Transverse colon (tissue), 4 donors: ENCODE results near the gene WDR75. TPM values are rescaled to one million over a fixed set of nuclear protein-coding genes. Genes with fewer than 3 reads are reported as not detected.

Experiments used
- DNase-seq: peaks from one replicate; pipeline ENCODE4 v3.0.0-alpha.2; 2019
- H3K27ac ChIP-seq, 4 donors: fragments of 200-600 bp; sonication (generic); 2 replicates each; pipeline ENCODE4 v1.5.1; 2016 to 2018; ENCODE audit warnings: inconsistent platforms in 4 of 4
- H3K27me3 ChIP-seq: fragments of 200-600 bp; sonication (generic); 2 replicates; pipeline ENCODE4 v1.5.1; 2017; ENCODE audit warnings: inconsistent platforms
- H3K36me3 ChIP-seq, 4 donors: fragments of 200-600 bp; sonication (generic); 2 replicates each; pipeline ENCODE4 v1.5.1; 2017 to 2019; ENCODE audit warnings: inconsistent platforms in 4 of 4
- H3K4me1 ChIP-seq, 4 donors: fragments of 200-600 bp; sonication (generic); 2 replicates each; pipeline ENCODE4 v1.5.1; 2017 to 2020; ENCODE audit warnings: inconsistent platforms in 4 of 4
- H3K4me3 ChIP-seq, 4 donors: fragments of 200-600 bp; sonication (generic); 1 replicate in 1 of 4; 2 replicates in 3 of 4; pipeline versions ENCODE4 v1.5.1 to v1.6.1; 2017 to 2019; ENCODE audit warnings: inconsistent platforms in 4 of 4
- H3K9me3 ChIP-seq, 2 donors: fragments of 200-600 bp; sonication (generic); 2 replicates each; pipeline ENCODE4 v1.5.1; 2017 to 2019; ENCODE audit warnings: inconsistent platforms in 2 of 2
- CTCF ChIP-seq, 5 experiments: fragments of 200-600 bp in 3 of 5; fragments of 450-650 bp in 2 of 5; sonication (generic) in 3 of 5; IDR thresholded peaks; 1 replicate in 2 of 5; 2 replicates in 3 of 5; pipeline ENCODE4 v1.5.1; 2016 to 2017; ENCODE audit warnings: antibody characterized with exemption in 5 of 5, inconsistent platforms in 3 of 5, mild to moderate bottlenecking in 2 of 5, moderate library complexity in 1 of 5
- EP300 ChIP-seq: sonication (generic); formaldehyde crosslinking; IDR thresholded peaks from one replicate; pipeline ENCODE4 v1.6.1; 2017; ENCODE audit warnings: antibody characterized with exemption, low read depth
- POLR2A ChIP-seq: fragments of 450-650 bp; IDR thresholded peaks from one replicate; pipeline ENCODE4 v1.6.1; 2016; ENCODE audit warnings: antibody characterized with exemption, mild to moderate bottlenecking, moderate library complexity
- POLR2AphosphoS5 ChIP-seq, 3 donors: sonication (generic); formaldehyde crosslinking; IDR thresholded peaks; one replicate each; pipeline ENCODE4 v1.6.1; 2016; ENCODE audit warnings: antibody characterized with exemption in 3 of 3
- WGBS, 2 donors: methylation state at CpG; one replicate each; pipeline ENCODE4 v1.1.5; 2018; ENCODE audit warnings: low coverage in 1 of 2; 5-methylcytosine and 5-hydroxymethylcytosine counted together
- in situ Hi-C, 4 donors: fragments of 200-750 bp; cut with MboI; loops; one replicate each; pipeline versions ENCODE4 v1.15.0 to v1.15.1; 2017; ENCODE audit warnings: low sequenced_read_pairs in 3 of 4, low pct_ligation_motif_present in 1 of 4, low pct_unique_long_range_greater_than_20kb in 1 of 4
- intact Hi-C: fragments of 100-400 bp; cut with DNase I; formaldehyde crosslinking; loops from one replicate; pipeline ENCODE4 v1.15.1; 2023; ENCODE audit warnings: low total_unique reads
- total RNA-seq, 4 donors: library from RNA; depleted of rRNA; stranded (reverse); fragments of >200 nt; gene quantifications; one replicate each; pipeline ENCODE4 v1.1.0, GENCODE V29; 2016

The WDR75 gene
- total RNA-seq, 4 donors from 2014 or later, result 11.1 to 38.1 (median 25.2) TPM

DNA sequence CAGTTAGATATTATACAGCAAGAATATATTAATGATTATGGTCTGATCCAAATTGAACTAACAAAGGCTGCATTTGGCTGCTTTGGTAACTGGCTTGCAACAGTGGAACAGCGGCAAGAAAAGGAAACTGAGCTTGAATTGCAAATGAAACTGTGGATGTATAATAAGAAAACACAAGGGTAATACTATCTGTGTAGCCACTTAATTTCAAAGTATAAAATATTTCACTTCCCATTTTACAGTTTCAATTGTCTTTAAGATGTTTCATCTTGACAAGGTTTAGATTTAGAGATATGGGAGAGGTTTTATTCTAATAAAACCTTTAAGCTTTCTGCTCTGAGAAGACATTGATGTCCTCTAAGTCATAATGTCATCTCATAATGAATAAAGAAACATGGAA lies 23.8 kb downstream of the WDR75 start:
- no peak overlapping the region for H3K27ac ChIP-seq
- no peaks in the 10 kb centered on the region for H3K27me3 ChIP-seq
- H3K36me3 ChIP-seq, result peaks cover 0 to 76% (median 26%) of the 10 kb centered on the region in 4 donors
- intact Hi-C loops, result no loop called here
- WGBS, 2 donors, result 76 to 93% methylated on average over 1 of the region's 1 CpG
- peaks cover 0 to 11% (median 0%) of the 10 kb centered on the region in 4 donors for H3K4me1 ChIP-seq
- no peak overlapping the region for H3K4me3 ChIP-seq
- no peaks in the 10 kb centered on the region for H3K9me3 ChIP-seq
- in situ Hi-C loops, result loop anchor here in 2 of 4 donors (10.0 to 25.0 kb wide), 2 partner anchors 110 to 172 kb away; no protein-coding TSS in a partner anchor
- TF ChIP-seq CTCF (IDR thresholded peaks at IDR 0.05) (no peak), POLR2AphosphoS5 (IDR thresholded peaks at IDR 0.05) (no peak), POLR2A (no peak), EP300 (no peak)
- no peak for DNase-seq

DNA sequence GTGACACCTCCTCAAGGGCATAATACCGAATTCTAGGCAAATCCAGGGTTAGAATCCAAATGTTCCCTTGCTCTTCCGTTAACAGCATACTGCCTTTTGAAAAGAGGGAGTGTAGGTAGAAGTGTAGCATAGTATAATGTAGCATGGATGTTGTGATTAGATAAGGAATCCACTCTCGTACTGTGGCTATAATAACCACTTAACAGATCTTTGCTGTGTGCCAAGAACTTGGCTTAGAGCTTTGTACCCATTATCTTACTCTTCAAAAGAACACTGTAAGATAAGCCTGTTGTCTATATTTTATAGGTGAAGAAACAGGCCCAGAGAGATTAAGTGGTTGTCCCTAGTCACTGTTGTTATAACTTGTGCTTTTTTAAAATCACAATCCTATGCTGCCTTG lies 24.2 kb downstream of the WDR75 start:
- DNase-seq, result no peak
- H3K36me3 ChIP-seq, result peaks cover 0 to 76% (median 28%) of the 10 kb centered on the region in 4 donors
- no peak overlapping the region for H3K27ac ChIP-seq
- no peaks in the 10 kb centered on the region for H3K27me3 ChIP-seq
- 45 to 58% methylated on average over 3 of the region's 3 CpGs for WGBS, 2 donors
- H3K9me3 ChIP-seq, result no peaks in the 10 kb centered on the region
- intact Hi-C loops, result no loop called here
- H3K4me1 ChIP-seq, result peaks cover 0 to 11% (median 0%) of the 10 kb centered on the region in 4 donors
- TF ChIP-seq CTCF (IDR thresholded peaks at IDR 0.05) (no peak), EP300 (no peak), POLR2A (no peak)
- in situ Hi-C loops, result loop anchor here in 2 of 4 donors (10.0 to 25.0 kb wide), 2 partner anchors 109 to 172 kb away; no protein-coding TSS in a partner anchor
- no peak overlapping the region for H3K4me3 ChIP-seq

GRCh38 chr2:189466046-189466445 lies 24.8 kb downstream of the WDR75 start:
- WGBS, 2 donors, result 86 to 92% methylated on average over 4 of the region's 4 CpGs
- no peak overlapping the region for H3K4me3 ChIP-seq
- peaks cover 0 to 79% (median 29%) of the 10 kb centered on the region in 4 donors for H3K36me3 ChIP-seq
- no peak overlapping the region for H3K27ac ChIP-seq
- no peak for DNase-seq
- in situ Hi-C loops, result loop anchor here in 2 of 4 donors (10.0 to 25.0 kb wide), 2 partner anchors 109 to 171 kb away; no protein-coding TSS in a partner anchor
- no peaks in the 10 kb centered on the region for H3K27me3 ChIP-seq
- peaks cover 0 to 11% (median 0%) of the 10 kb centered on the region in 4 donors for H3K4me1 ChIP-seq
- intact Hi-C loops, result no loop called here
- H3K9me3 ChIP-seq, result no peaks in the 10 kb centered on the region
- TF ChIP-seq POLR2A (no peak), CTCF (IDR thresholded peaks at IDR 0.05) (no peak), EP300 (no peak)

GRCh38 chr2:189466656-189467055 lies 25.4 kb downstream of the WDR75 start:
- intact Hi-C loops (no loop called here), in situ Hi-C loops (loop anchor here in 2 of 4 donors (10.0 to 25.0 kb wide), 2 partner anchors 108 to 171 kb away; no protein-coding TSS in a partner anchor)
- Histone ChIP-seq H3K4me3 (no peak overlapping the region), H3K4me1 (peaks cover 0 to 11% (median 0%) of the 10 kb centered on the region in 4 donors), H3K27me3 (no peaks in the 10 kb centered on the region), H3K36me3 (peaks cover 0 to 84% (median 31%) of the 10 kb centered on the region in 4 donors), H3K27ac (no peak overlapping the region), H3K9me3 (no peaks in the 10 kb centered on the region)
- DNase-seq, result no peak
- TF ChIP-seq POLR2AphosphoS5 (IDR thresholded peaks at IDR 0.05), result no peak
- TF ChIP-seq EP300, result no peak
- TF ChIP-seq POLR2A, result no peak
- peak; percentile 51 to 62 (median 58) for TF ChIP-seq CTCF (IDR thresholded peaks at IDR 0.05)
